ENCODE results near the gene FCN3. TPM values are rescaled to one million over a fixed set of nuclear protein-coding genes. Genes with fewer than 3 reads are reported as not detected.
A peak's percentile ranks its signal among the peaks of the same experiment; 100 is the strongest.

Gene FCN3
- total and polyA plus RNA-seq, 2 experiments from 2014 or later: not detected

GRCh38 chr1:27322569-27323240 lies 51.9 kb downstream of the FCN3 start:
- H3K4me2 ChIP-seq: peak overlapping the region; percentile 81
- H3K27ac ChIP-seq: peak overlapping the region; percentile 95
- TF ChIP-seq CTCF (IDR thresholded peaks at IDR 0.05; ENCODE audit: poor library complexity) (no peak), EZH2 (IDR thresholded peaks at IDR 0.05; ENCODE audit: borderline replicate concordance) (no peak), EZH2phosphoT487 (IDR thresholded peaks at IDR 0.05; ENCODE audit: low read depth, severe bottlenecking, unreplicated experiment) (no peak)
- no peaks in the 10 kb centered on the region for H3K9me2 ChIP-seq (replicated peaks; ENCODE audit: insufficient read depth)
- H3K79me2 ChIP-seq: peaks cover 54% of the 10 kb centered on the region
- H3K27me3 ChIP-seq: no peaks in the 10 kb centered on the region
- DNase-seq (ENCODE audit: low spot score): no peak
- H3K36me3 ChIP-seq (replicated peaks; ENCODE audit: insufficient read depth, low read depth): no peaks in the 10 kb centered on the region
- peaks cover 15% of the 10 kb centered on the region for H4K20me1 ChIP-seq (ENCODE audit: insufficient read depth, poor library complexity, severe bottlenecking)
- peaks cover 11% of the 10 kb centered on the region for H3K4me1 ChIP-seq (ENCODE audit: insufficient read depth)
- H3K4me3 ChIP-seq: peak overlapping the region; percentile 69
- peak overlapping the region; percentile 78 for H2AFZ ChIP-seq
- 14% methylated on average over 10 of the region's 10 CpGs for WGBS (ENCODE audit: low lambda C conversion rate, missing lambda C conversion rate)
- H3K9me3 ChIP-seq (ENCODE audit: low read depth): no peaks in the 10 kb centered on the region

GRCh38 chr1:27321813-27322568 lies 52.6 kb downstream of the FCN3 start, which contains the start of gene TMEM222:
TSS of gene TMEM222 (plus strand) at chr1:27322163. CDS start at chr1:27322198, 35 bp downstream.
- H3K79me2 ChIP-seq: peaks cover 47% of the 10 kb centered on the region
- H3K27ac ChIP-seq: peak within 1 kb of the TSS; percentile 95
- H3K4me1 ChIP-seq (ENCODE audit: insufficient read depth): peaks cover 11% of the 10 kb centered on the region
- peak within 1 kb of the TSS; percentile 96 for H2AFZ ChIP-seq
- peak within 1 kb of the TSS; percentile 69 for H3K4me3 ChIP-seq
- 2% methylated on average over 56 of the region's 67 CpGs for WGBS (ENCODE audit: low lambda C conversion rate, missing lambda C conversion rate)
- H3K36me3 ChIP-seq (replicated peaks; ENCODE audit: insufficient read depth, low read depth): no peaks in the 10 kb centered on the region
- peaks cover 10% of the 10 kb centered on the region for H4K20me1 ChIP-seq (ENCODE audit: insufficient read depth, poor library complexity, severe bottlenecking)
- H3K9me2 ChIP-seq (replicated peaks; ENCODE audit: insufficient read depth): no peaks in the 10 kb centered on the region
- no peaks in the 10 kb centered on the region for H3K9me3 ChIP-seq (ENCODE audit: low read depth)
- peak within 1 kb of the TSS; percentile 90 for H3K4me2 ChIP-seq
- peak; percentile 98 for DNase-seq (ENCODE audit: low spot score)
- no peak for TF ChIP-seq EZH2phosphoT487 (IDR thresholded peaks at IDR 0.05; ENCODE audit: low read depth, severe bottlenecking, unreplicated experiment)
- no peak for TF ChIP-seq EZH2 (IDR thresholded peaks at IDR 0.05; ENCODE audit: borderline replicate concordance)
- TF ChIP-seq CTCF (IDR thresholded peaks at IDR 0.05; ENCODE audit: poor library complexity): no peak
- no peaks in the 10 kb centered on the region for H3K27me3 ChIP-seq

Small RNA genes lying within 50 kb of the gene (small RNA-seq; reads per million reads assigned to genes)
- not detected for gene RNU6-48P

Other genes with a start within 250 kb of the FCN3 start
- 9.7 and 13.3 TPM in 2 replicates for gene SLC9A1, start 219.7 kb downstream of the FCN3 start, total RNA-seq
- 29.8 and 31.3 TPM in 2 replicates for gene SLC9A1, start 219.7 kb downstream of the FCN3 start, polyA plus RNA-seq
- 15.3 and 22.8 TPM in 2 replicates for gene WDTC1, start 140.2 kb downstream of the FCN3 start, total RNA-seq
- 7.3 and 11.0 TPM in 2 replicates for gene WDTC1, start 140.2 kb downstream of the FCN3 start, polyA plus RNA-seq
- 29.7 and 38.0 TPM in 2 replicates for gene TMEM222, start 52.7 kb downstream of the FCN3 start, total RNA-seq
- 55.3 and 57.1 TPM in 2 replicates for gene TMEM222, start 52.7 kb downstream of the FCN3 start, polyA plus RNA-seq
- 10.6 and 12.1 TPM in 2 replicates for gene SYTL1, start 32.8 kb downstream of the FCN3 start, total RNA-seq
- gene SYTL1, start 32.8 kb downstream of the FCN3 start, polyA plus RNA-seq: 21.7 and 26.2 TPM in 2 replicates
- gene MAP3K6, start 7.9 kb downstream of the FCN3 start, total RNA-seq: 4.3 and 6.3 TPM in 2 replicates
- 20.4 and 24.8 TPM in 2 replicates for gene MAP3K6, start 7.9 kb downstream of the FCN3 start, polyA plus RNA-seq
- gene CD164L2, start 8.5 kb upstream of the FCN3 start, total RNA-seq: not detected in 2 replicates
- gene CD164L2, start 8.5 kb upstream of the FCN3 start, polyA plus RNA-seq: 0.19 TPM in 1 of 2 replicates, not detected in the other
- gene GPR3, start 17.8 kb upstream of the FCN3 start, total RNA-seq: 0.32 and 0.47 TPM in 2 replicates
- 1.5 and 2.2 TPM in 2 replicates for gene GPR3, start 17.8 kb upstream of the FCN3 start, polyA plus RNA-seq
- gene WASF2, start 115.3 kb upstream of the FCN3 start, total RNA-seq: 25.2 and 28.5 TPM in 2 replicates
- 45.6 and 61.1 TPM in 2 replicates for gene WASF2, start 115.3 kb upstream of the FCN3 start, polyA plus RNA-seq
- gene AHDC1, start 229.3 kb upstream of the FCN3 start, total RNA-seq: 6.7 and 13.3 TPM in 2 replicates
- gene AHDC1, start 229.3 kb upstream of the FCN3 start, polyA plus RNA-seq: 12.2 and 14.4 TPM in 2 replicates

All from hepatocyte (in vitro differentiated cells).